ENCODE measurements around the gene DENND2A.

DENND2A gene

DNA sequence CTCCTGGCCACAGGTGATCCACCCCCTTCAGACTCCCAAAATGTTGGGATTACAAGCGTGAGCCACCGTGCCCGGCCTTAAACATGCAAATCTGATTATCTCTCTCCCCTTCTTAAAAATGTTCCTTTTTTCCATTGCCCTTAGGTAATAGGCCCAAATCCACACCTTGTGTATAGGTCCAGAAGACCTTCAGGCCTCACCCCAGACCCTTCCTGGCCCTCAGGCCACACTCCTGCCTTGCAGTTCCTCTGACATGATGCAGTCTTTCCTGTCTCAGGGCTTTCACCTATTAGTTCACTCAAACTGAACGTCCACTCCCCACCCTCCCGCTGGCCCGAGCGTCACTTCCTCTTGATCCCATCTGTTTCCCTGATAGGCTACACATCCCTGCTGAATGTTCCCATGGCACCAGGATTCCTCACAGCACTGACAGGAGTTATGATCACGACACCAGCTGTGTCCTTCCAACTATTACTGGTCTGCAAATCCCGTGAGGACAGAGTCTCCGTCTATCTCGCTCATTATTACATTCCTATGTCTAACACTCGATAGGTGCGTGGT, 46.4 kb downstream of the DENND2A start:
- no peak for DNase-seq (ENCODE audit: low read depth)
- no peak overlapping the region for H3K4me3 ChIP-seq (ENCODE audit: low read depth, low read length)
- TF ChIP-seq, protein P1, sequence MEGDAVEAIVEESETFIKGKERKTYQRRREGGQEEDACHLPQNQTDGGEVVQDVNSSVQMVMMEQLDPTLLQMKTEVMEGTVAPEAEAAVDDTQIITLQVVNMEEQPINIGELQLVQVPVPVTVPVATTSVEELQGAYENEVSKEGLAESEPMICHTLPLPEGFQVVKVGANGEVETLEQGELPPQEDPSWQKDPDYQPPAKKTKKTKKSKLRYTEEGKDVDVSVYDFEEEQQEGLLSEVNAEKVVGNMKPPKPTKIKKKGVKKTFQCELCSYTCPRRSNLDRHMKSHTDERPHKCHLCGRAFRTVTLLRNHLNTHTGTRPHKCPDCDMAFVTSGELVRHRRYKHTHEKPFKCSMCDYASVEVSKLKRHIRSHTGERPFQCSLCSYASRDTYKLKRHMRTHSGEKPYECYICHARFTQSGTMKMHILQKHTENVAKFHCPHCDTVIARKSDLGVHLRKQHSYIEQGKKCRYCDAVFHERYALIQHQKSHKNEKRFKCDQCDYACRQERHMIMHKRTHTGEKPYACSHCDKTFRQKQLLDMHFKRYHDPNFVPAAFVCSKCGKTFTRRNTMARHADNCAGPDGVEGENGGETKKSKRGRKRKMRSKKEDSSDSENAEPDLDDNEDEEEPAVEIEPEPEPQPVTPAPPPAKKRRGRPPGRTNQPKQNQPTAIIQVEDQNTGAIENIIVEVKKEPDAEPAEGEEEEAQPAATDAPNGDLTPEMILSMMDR (IDR thresholded peaks at IDR 0.05; ENCODE audit: low read depth, low read length, missing control alignments) = no peak

DNA sequence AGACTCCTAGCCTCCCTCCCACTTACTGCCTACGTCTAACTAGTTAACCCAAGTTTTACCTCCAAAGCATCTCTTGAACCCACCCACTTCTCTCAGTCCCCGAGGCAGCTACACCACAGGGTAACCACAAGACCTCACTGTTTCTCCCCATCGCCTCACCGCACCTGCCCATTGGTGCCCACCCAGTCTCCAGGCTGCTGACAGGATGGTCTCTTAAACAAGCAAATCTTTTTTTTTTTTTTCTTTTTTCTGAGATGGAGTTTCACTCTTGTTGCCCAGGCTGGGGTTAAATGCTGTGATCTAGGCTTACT, 47.0 kb downstream of the DENND2A start:
- TF ChIP-seq, protein P1 (IDR thresholded peaks at IDR 0.05; ENCODE audit: low read depth, low read length, missing control alignments) = no peak
- H3K4me3 ChIP-seq (ENCODE audit: low read depth, low read length) = no peak overlapping the region
- no peak for DNase-seq (ENCODE audit: low read depth)

DNA sequence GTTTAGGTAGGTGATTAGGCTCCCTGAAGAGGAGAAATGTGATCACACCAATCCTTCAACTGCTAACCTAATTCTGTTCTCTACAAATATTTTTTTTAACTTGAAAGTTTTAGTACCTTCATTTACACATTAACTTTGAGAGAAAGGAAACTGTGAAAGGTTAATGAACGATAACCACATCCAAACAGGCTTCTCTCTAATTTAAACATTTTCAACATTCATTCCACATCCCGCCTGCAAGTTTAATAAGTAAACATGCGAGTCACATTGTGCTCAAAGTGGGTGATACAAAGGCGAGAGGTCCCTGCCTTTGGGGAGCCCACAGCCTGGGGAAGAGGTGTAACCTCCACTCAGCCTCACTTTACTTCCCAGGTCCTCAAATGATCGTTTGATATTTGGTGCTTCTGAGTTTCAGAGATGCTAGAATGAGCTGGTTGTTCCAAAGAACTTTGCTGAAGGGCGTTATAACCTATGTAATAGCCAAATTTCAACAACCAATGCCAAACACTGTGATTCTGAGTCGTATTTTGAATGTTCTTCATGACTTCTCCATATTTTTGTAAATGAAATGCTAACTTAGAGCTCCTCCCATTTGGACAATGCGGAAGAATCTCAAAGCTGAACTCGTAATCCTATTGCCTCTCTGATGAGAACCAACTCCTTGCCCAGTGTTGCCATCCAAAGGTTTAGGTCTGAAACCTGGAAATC, 47.5 kb downstream of the DENND2A start:
- DNase-seq (ENCODE audit: low read depth) = no peak
- no peak overlapping the region for H3K4me3 ChIP-seq (ENCODE audit: low read depth, low read length)
- TF ChIP-seq, protein P1 (IDR thresholded peaks at IDR 0.05; ENCODE audit: low read depth, low read length, missing control alignments) = no peak

DNA sequence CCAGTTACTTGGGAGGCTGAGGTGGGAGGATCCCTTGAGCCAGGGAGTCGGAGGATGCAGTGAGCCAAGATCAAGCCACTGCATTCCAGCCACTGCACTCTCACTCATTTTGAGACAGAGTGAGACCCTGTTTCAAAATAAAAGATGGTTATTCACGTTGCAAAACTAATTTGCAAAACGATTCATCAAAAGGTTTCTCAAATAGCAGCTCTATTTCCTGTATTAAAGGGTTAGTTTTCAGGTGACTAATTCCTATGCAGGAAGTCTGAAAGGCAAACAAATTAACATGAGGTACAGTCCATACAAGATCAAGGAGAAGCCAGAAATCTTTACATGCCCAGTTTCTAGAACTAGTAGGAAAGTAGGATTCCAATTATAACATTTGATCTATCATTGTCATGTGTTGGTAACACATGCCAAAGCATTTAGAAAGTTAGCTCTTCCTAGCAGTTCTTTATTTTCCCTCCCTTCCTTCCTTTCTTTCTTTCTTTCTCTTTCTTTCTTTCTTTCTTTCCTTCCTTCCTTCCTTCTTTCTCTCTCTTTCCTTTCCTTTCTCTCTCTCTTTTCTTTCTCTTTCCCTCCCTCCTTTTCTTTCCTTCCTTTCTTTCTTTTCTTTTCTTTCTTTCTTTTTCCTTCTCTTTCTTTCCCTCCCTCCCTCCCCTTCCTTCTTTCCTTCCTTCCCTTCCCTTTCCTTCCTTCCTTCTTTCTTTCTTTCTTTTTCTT, 49.3 kb downstream of the DENND2A start:
- DNase-seq (ENCODE audit: low read depth) = no peak
- no peak overlapping the region for H3K4me3 ChIP-seq (ENCODE audit: low read depth, low read length)
- TF ChIP-seq, protein P1 (IDR thresholded peaks at IDR 0.05; ENCODE audit: low read depth, low read length, missing control alignments) = no peak

DNA sequence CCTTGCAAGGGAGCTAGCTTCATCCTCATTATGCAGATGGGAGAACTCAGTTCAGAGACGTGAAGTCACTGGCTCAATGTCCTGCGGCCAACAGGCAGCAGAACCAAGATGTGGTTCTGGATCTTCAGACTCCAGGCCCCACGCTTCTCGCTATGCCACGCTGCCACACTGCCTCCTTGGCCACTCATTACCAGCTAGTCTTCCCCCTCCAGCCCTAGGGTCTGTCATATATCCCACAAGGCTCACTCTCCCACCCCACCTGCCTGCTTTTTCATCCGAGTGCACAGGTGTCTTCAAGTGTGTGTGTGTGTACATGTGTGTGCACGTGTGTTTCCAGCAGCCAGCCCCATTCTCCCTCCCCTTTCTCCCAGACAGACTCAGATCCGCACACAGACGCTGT, 53.4 kb downstream of the DENND2A start:
- DNase-seq (ENCODE audit: low read depth) = no peak
- no peak overlapping the region for H3K4me3 ChIP-seq (ENCODE audit: low read depth, low read length)
- TF ChIP-seq, protein P1 (IDR thresholded peaks at IDR 0.05; ENCODE audit: low read depth, low read length, missing control alignments) = no peak

DNA sequence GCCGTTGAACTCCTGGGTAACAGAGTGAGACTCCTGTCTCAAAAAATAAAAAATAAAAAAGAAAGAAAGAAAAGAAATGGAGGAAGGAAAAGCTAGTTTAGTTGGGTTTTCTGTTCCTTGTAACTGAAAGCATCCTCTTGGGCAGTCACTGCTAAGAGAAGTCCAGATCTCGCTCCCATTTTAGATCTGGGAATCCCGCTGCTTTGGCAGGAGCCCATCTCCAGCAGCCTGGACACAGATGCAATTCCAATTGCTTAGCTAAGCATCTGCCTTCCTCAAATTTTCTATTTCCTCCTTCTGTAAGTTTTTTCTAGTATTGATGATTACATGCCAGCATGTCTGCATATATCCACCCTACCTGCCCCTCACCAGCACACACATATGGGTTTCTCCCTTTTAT, 54.1 kb downstream of the DENND2A start:
- TF ChIP-seq, protein P1 (IDR thresholded peaks at IDR 0.05; ENCODE audit: low read depth, low read length, missing control alignments) = no peak
- no peak overlapping the region for H3K4me3 ChIP-seq (ENCODE audit: low read depth, low read length)
- no peak for DNase-seq (ENCODE audit: low read depth)

Data from GM12864 (cell line).